Body of pancreas (tissue), 4 donors: ENCODE data around the gene NEO1.

Experiments
- POLR2A ChIP-seq, 3 donors: fragments of 450-650 bp; IDR thresholded peaks; one replicate each; pipeline ENCODE4 v1.6.1; 2016; ENCODE audit warnings: antibody characterized with exemption in 3 of 3, mild to moderate bottlenecking in 2 of 3
- TF ChIP-seq, protein P1 (sequence below), 7 experiments: fragments of 450-650 bp in 4 of 7; fragments of 200-600 bp in 3 of 7; sonication (generic) in 3 of 7; IDR thresholded peaks; one replicate each; pipeline ENCODE4 v1.5.1; 2016 to 2019; ENCODE audit warnings: antibody characterized with exemption in 7 of 7

DNA sequence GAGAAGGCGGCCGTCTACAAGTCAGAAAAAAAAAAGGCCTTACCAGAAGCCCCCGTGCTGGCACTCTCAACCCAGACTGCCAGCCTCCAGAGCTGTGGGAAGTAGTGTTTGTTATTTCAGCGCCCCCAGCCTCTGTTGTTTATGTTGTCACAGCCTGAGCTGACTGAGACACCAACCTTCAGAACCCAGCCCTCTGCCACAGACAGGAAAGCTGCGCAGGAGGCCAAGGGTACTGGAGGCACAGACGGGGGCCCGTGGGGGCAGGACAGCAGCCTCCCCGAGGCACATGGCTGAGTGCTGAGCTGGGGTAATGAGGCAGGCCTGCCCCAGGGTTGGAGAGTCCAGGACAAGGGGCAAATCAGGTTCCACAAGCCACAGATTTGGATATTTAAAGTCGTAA, 282.8 kb downstream of the NEO1 start:
- TF ChIP-seq POLR2A (IDR thresholded peaks at IDR 0.05): no peak
- TF ChIP-seq, protein P1, sequence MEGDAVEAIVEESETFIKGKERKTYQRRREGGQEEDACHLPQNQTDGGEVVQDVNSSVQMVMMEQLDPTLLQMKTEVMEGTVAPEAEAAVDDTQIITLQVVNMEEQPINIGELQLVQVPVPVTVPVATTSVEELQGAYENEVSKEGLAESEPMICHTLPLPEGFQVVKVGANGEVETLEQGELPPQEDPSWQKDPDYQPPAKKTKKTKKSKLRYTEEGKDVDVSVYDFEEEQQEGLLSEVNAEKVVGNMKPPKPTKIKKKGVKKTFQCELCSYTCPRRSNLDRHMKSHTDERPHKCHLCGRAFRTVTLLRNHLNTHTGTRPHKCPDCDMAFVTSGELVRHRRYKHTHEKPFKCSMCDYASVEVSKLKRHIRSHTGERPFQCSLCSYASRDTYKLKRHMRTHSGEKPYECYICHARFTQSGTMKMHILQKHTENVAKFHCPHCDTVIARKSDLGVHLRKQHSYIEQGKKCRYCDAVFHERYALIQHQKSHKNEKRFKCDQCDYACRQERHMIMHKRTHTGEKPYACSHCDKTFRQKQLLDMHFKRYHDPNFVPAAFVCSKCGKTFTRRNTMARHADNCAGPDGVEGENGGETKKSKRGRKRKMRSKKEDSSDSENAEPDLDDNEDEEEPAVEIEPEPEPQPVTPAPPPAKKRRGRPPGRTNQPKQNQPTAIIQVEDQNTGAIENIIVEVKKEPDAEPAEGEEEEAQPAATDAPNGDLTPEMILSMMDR (IDR thresholded peaks at IDR 0.05): no peak
